OCI-LY1 (cell line): ENCODE data around the gene POGK.

Experiments used
- H2AFZ ChIP-seq: fragments of 200-600 bp; sonication (generic), shearing (Covaris generic); 2 replicates; pipeline ENCODE4 v1.6.0; 2014; ENCODE audit warnings: antibody characterized with exemption, mild to moderate bottlenecking, low read length
- H3F3A ChIP-seq: fragments of 200-600 bp; sonication (generic), shearing (Covaris generic); 2 replicates; pipeline ENCODE4 v1.6.0; 2014; ENCODE audit warnings: mild to moderate bottlenecking, antibody characterized with exemption, low read length, moderate library complexity; ENCODE audit not compliant: insufficient read depth
- H3K27ac ChIP-seq: fragments of 200-600 bp; sonication (generic); 2 replicates; pipeline ENCODE4 v1.5.1; 2014; ENCODE audit warnings: low read length, mixed run types, mild to moderate bottlenecking, low read depth; ENCODE audit not compliant: poor library complexity, severe bottlenecking
- H3K27me3 ChIP-seq: fragments of 200-600 bp; sonication (generic); 2 replicates; pipeline ENCODE4 v1.6.0; 2014; ENCODE audit warnings: antibody characterized with exemption, mild to moderate bottlenecking, low read length, moderate library complexity; ENCODE audit not compliant: insufficient read depth
- H3K36me3 ChIP-seq: fragments of 200-600 bp; sonication (generic); 2 replicates; pipeline ENCODE4 v1.6.1; 2014; ENCODE audit warnings: mild to moderate bottlenecking, antibody characterized with exemption, low read length, moderate library complexity, mixed read lengths; ENCODE audit not compliant: insufficient read depth
- H3K4me1 ChIP-seq: fragments of 200-600 bp; sonication (generic); 2 replicates; pipeline ENCODE4 v1.5.1; 2014; ENCODE audit warnings: mild to moderate bottlenecking, low read length, moderate library complexity; ENCODE audit not compliant: insufficient read depth, severe bottlenecking
- H3K4me2 ChIP-seq: fragments of 200-600 bp; sonication (generic), shearing (Covaris generic); 2 replicates; pipeline ENCODE4 v1.6.1; 2014; ENCODE audit warnings: low read length
- H3K4me3 ChIP-seq: fragments of 200-600 bp; sonication (generic); 2 replicates; pipeline ENCODE4 v1.5.1; 2014; ENCODE audit warnings: low read length, low read depth, mild to moderate bottlenecking, mixed read lengths; ENCODE audit not compliant: poor library complexity, severe bottlenecking
- H3K79me2 ChIP-seq: fragments of 200-600 bp; shearing (Covaris generic); 2 replicates; pipeline ENCODE4 v1.6.1; 2016; ENCODE audit warnings: mixed run types, low read length, mixed read lengths; ENCODE audit not compliant: insufficient read depth
- H3K9ac ChIP-seq: fragments of 200-600 bp; sonication (generic), shearing (Covaris generic); 2 replicates; pipeline ENCODE4 v1.6.1; 2014; ENCODE audit warnings: mild to moderate bottlenecking, low read length, mixed read lengths
- H3K9me2 ChIP-seq: fragments of 200-600 bp; sonication (generic), shearing (Covaris generic); 2 replicates; pipeline ENCODE4 v1.6.1; 2014; ENCODE audit warnings: low read depth, mild to moderate bottlenecking, low read length, mixed read lengths
- H3K9me3 ChIP-seq: fragments of 200-600 bp; shearing (Covaris generic); 2 replicates; pipeline ENCODE4 v1.6.1; 2014; ENCODE audit warnings: low read length, mixed read lengths
- H4K20me1 ChIP-seq: fragments of 200-600 bp; sonication (generic), shearing (Covaris generic); 2 replicates; pipeline ENCODE4 v1.6.0; 2016; ENCODE audit warnings: mild to moderate bottlenecking, low read length; ENCODE audit not compliant: insufficient read depth
- EZH2 ChIP-seq: fragments of 200-600 bp; sonication (generic), shearing (Covaris generic); IDR thresholded peaks from 2 replicates; pipeline ENCODE4 v1.8.0; 2017; ENCODE audit warnings: borderline replicate concordance, mixed run types, mild to moderate bottlenecking, antibody characterized with exemption, low read length, moderate library complexity, mixed read lengths
- TF ChIP-seq, protein P1 (sequence below): fragments of 200-600 bp; sonication (generic), shearing (Covaris generic); IDR thresholded peaks from 2 replicates; pipeline ENCODE4 v1.5.1; 2017; ENCODE audit warnings: mild to moderate bottlenecking, antibody characterized with exemption, low read length, moderate library complexity, mixed read lengths

POGK gene

DNA sequence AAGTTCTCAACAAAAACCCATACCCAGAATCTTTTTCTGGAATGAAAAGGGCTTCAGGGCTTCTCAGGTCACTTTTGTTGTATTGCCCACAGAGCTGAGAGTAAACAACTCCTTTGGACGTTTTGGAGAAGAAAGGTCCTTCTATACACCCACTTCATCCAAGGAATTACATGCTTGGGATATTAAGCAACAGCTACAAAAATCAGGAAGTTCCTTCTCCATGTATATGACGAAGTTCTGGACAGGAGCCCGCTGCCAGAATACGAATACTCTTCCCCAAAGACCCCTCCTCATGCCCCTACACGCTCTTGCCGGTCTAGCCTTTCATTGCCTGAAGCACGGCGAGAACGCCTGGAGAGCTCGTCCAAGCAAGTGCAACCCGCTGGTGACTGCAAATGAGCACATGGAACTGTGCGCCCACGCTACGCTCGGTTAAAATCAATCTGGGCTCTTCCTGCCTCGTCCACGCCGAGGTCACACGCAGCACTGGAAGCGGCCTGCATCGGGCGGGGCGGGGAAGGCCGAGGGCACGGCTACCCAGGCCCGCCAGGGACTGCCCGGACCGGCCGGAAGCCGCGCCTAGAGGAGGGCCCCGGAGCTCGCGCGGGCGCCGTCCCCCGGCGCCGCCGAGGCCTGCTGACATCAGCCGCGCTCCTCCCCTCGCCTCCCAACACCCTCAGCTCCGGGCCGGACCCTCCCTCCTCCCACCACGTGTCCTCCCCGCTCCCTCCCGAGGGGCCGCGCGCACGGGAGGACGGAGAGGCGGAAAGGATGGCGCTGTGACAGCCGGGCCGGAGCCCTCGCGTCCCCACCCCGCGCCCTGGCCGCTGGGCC, at the start of gene POGK:
TSS of gene POGK (plus strand) at position 710 of the 834 bp plus-strand sequence. CDS start 1,482 bp downstream, outside the sequence.
- Histone ChIP-seq H3K79me2 (no peaks in the 10 kb centered on the region), H3K9me3 (no peaks in the 10 kb centered on the region), H3K4me3 (peak within 1 kb of the TSS; percentile 77), H3K9ac (peak within 1 kb of the TSS; percentile 77), H3K36me3 (peaks cover 30% of the 10 kb centered on the region), H3K27me3 (no peaks in the 10 kb centered on the region), H3F3A (no peaks in the 10 kb centered on the region), H2AFZ (no peak within 1 kb of the TSS), H4K20me1 (no peaks in the 10 kb centered on the region), H3K9me2 (no peaks in the 10 kb centered on the region), H3K4me2 (peak within 1 kb of the TSS; percentile 82), H3K27ac (peak within 1 kb of the TSS; percentile 58), H3K4me1 (peaks cover 22% of the 10 kb centered on the region)
- no peak for TF ChIP-seq EZH2
- TF ChIP-seq, protein P1, sequence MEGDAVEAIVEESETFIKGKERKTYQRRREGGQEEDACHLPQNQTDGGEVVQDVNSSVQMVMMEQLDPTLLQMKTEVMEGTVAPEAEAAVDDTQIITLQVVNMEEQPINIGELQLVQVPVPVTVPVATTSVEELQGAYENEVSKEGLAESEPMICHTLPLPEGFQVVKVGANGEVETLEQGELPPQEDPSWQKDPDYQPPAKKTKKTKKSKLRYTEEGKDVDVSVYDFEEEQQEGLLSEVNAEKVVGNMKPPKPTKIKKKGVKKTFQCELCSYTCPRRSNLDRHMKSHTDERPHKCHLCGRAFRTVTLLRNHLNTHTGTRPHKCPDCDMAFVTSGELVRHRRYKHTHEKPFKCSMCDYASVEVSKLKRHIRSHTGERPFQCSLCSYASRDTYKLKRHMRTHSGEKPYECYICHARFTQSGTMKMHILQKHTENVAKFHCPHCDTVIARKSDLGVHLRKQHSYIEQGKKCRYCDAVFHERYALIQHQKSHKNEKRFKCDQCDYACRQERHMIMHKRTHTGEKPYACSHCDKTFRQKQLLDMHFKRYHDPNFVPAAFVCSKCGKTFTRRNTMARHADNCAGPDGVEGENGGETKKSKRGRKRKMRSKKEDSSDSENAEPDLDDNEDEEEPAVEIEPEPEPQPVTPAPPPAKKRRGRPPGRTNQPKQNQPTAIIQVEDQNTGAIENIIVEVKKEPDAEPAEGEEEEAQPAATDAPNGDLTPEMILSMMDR: no peak

DNA sequence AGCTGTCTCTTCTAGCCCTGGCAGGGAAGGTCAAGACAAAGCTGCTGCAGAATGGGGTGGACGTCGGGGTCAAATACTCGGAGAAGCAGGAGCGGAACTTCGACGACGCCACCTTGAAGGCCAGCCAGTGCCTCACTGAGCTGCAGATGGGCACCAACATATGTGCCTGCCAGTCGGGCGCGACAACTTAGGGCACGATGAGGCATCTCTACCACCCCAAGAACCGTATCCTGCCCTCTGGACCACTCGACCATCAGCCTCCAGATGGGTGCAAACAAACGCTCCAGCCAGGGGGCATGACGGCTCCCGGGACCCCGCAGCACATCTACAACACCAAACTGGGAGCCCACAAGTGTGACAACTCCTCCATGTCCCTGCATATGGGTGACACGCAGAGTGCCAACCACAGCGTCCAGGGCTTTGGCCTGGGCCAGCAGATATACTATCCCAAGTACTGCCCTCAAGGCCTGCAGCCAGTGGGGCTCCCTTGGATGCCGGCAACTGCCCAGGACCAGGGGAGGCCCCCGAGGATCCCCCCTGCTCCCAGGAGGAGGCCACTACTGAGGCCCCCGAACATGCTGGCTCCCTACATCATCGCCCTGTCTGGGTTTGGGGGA, 42.5 kb upstream of the POGK start:
- TF ChIP-seq, protein P1: no peak
- Histone ChIP-seq H3K79me2 (no peaks in the 10 kb centered on the region), H3F3A (no peaks in the 10 kb centered on the region)

DNA sequence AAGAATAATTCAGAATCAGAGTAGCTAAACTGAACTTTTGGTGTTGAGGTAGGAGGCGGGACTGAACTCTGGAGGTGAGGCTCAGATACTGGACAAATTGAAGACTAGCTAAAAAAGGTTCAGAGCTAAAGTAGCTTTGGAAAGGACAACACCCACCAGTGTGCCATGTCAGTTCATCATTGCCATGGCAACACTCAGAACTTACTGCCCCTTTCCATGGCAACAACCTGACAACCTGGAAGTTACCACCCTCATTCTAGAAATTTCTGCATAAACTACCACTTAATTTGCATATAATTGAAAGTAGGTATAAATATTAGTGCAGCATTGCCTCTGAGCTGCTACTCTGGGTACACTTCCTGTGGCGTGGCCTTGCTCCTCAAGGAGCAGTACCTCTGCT, 30.3 kb upstream of the POGK start:
- Histone ChIP-seq H3K9me3 (no peaks in the 10 kb centered on the region), H3K36me3 (no peaks in the 10 kb centered on the region), H2AFZ (no peak overlapping the region), H4K20me1 (no peaks in the 10 kb centered on the region), H3K27me3 (no peaks in the 10 kb centered on the region), H3K4me1 (no peaks in the 10 kb centered on the region), H3K27ac (no peak overlapping the region), H3K9me2 (no peaks in the 10 kb centered on the region), H3F3A (no peaks in the 10 kb centered on the region), H3K4me2 (no peak overlapping the region), H3K4me3 (no peak overlapping the region), H3K9ac (no peak overlapping the region), H3K79me2 (no peaks in the 10 kb centered on the region)
- TF ChIP-seq, protein P1: no peak
- no peak for TF ChIP-seq EZH2

More for the DNA sequence above, 42.5 kb upstream of the POGK start:
- no peaks in the 10 kb centered on the region for H3K36me3 ChIP-seq
- no peaks in the 10 kb centered on the region for H3K4me1 ChIP-seq
- no peak overlapping the region for H3K27ac ChIP-seq
- no peak overlapping the region for H2AFZ ChIP-seq
- no peak overlapping the region for H3K9ac ChIP-seq
- no peak overlapping the region for H3K4me2 ChIP-seq
- H3K27me3 ChIP-seq: no peaks in the 10 kb centered on the region
- no peaks in the 10 kb centered on the region for H4K20me1 ChIP-seq
- H3K9me3 ChIP-seq: no peaks in the 10 kb centered on the region
- H3K4me3 ChIP-seq: no peak overlapping the region
- H3K9me2 ChIP-seq: no peaks in the 10 kb centered on the region
